HCT116 (cell line): ENCODE results near the gene SUMO4. TPM values are rescaled to one million over a fixed set of nuclear protein-coding genes. Genes with fewer than 3 reads are reported as not detected.

ENCODE experiments used
- ATAC-seq: fragments of 200-7000 bp; cut with Tn5 transposase; 2 replicates; pipeline ENCODE4 v1.9.1; 2020; ENCODE audit warnings: mild to moderate bottlenecking, moderate library complexity
- BruUV-seq: library from RNA; stranded (reverse); fragments of 400-500 nt; replicated peaks from 2 replicates; lab custom pipeline; 2021; lab: Mats Ljungman, UMichigan
- CTCF ChIA-PET: fragments of 300-600 bp; sonication (Branson Sonifier 250); formaldehyde crosslinking; loops from one replicate; lab custom pipeline; 2021; ENCODE audit warnings: antibody characterized with exemption; lab: Charles Lee
- POLR2A ChIA-PET: fragments of 300-600, 350-600 bp; sonication (Branson Sonifier 250); formaldehyde crosslinking; loops from one replicate; lab custom pipeline; 2021; ENCODE audit warnings: antibody characterized with exemption; lab: Charles Lee
- RAD21 ChIA-PET, 2 experiments: fragments of 300-600 bp; sonication (Branson Sonifier 250); formaldehyde crosslinking; loops; one replicate each; lab custom pipeline; 2023; ENCODE audit warnings: low total read pairs in 2 of 2; ENCODE audit not compliant: uncharacterized antibody in 2 of 2, unreplicated experiment in 2 of 2, low non-redundant PET in 1 of 2; lab: Charles Lee
- DNase-seq: peaks from one replicate; pipeline ENCODE4 v3.0.0-alpha.2; 2010; ENCODE audit warnings: low read depth, low spot score
- H2AFZ ChIP-seq: fragments of 200-600 bp; shearing (Covaris generic), sonication (generic); 2 replicates; pipeline ENCODE4 v1.6.1; 2017; ENCODE audit warnings: low read depth, mixed run types, mixed read lengths, antibody characterized with exemption, low read length; ENCODE audit not compliant: poor library complexity, severe bottlenecking
- H3K27ac ChIP-seq: 2 replicates; pipeline ENCODE4 v1.5.1; 2012; ENCODE audit warnings: low read depth, low read length
- H3K27me3 ChIP-seq: fragments of 200-600 bp; sonication (generic); 2 replicates; pipeline ENCODE4 v1.6.1; 2016; ENCODE audit warnings: mixed run types, low read length, mixed read lengths; ENCODE audit not compliant: insufficient read depth
- H3K36me3 ChIP-seq, 2 experiments: fragments of 200-500 bp in 1 of 2; fragments of 200-600 bp in 1 of 2; sonication (Bioruptor generic) in 1 of 2; sonication (generic) in 1 of 2; 2 replicates each; pipeline versions ENCODE4 v1.5.1 to v1.6.1; 2014 to 2016; ENCODE audit warnings: low read length in 2 of 2, inconsistent platforms in 1 of 2, mixed read lengths in 1 of 2, mixed run types in 1 of 2; ENCODE audit not compliant: insufficient read depth in 2 of 2, control insufficient read depth in 1 of 2
- H3K4me1 ChIP-seq, 2 experiments: fragments of 200-600 bp in 1 of 2; sonication (generic) in 1 of 2; 2 replicates each; pipeline versions ENCODE4 v1.5.1 to v1.6.1; 2012 to 2017; ENCODE audit warnings: low read length in 2 of 2, inconsistent platforms in 1 of 2, mild to moderate bottlenecking in 1 of 2, mixed read lengths in 1 of 2, mixed run types in 1 of 2, moderate library complexity in 1 of 2; ENCODE audit not compliant: insufficient read depth in 2 of 2, control insufficient read depth in 1 of 2
- H3K4me2 ChIP-seq: fragments of 200-600 bp; sonication (generic); 2 replicates; pipeline ENCODE4 v1.6.1; 2017; ENCODE audit warnings: mixed run types, low read length, mixed read lengths
- H3K4me3 ChIP-seq, 2 experiments: fragments of 200-600 bp in 1 of 2; sonication (generic) in 1 of 2; replicated peaks in 1 of 2; 2 replicates each; pipeline ENCODE4 v1.5.1; 2011 to 2016; ENCODE audit warnings: low read length in 2 of 2, control low read depth in 1 of 2, low read depth in 1 of 2, mild to moderate bottlenecking in 1 of 2, mixed read lengths in 1 of 2, mixed run types in 1 of 2
- H3K79me2 ChIP-seq: fragments of 200-600 bp; sonication (generic); 2 replicates; pipeline ENCODE4 v1.6.1; 2017; ENCODE audit warnings: mild to moderate bottlenecking, mixed run types, low read length, moderate library complexity, mixed read lengths; ENCODE audit not compliant: insufficient read depth
- H3K9ac ChIP-seq: fragments of 200-600 bp; sonication (generic); 2 replicates; pipeline ENCODE4 v1.6.1; 2016; ENCODE audit warnings: low read length, mixed read lengths
- H3K9me2 ChIP-seq: fragments of 200-600 bp; sonication (generic), shearing (Covaris generic); 2 replicates; pipeline ENCODE4 v1.6.1; 2017; ENCODE audit warnings: mixed run types, mild to moderate bottlenecking, moderate library complexity; ENCODE audit not compliant: insufficient read depth
- H3K9me3 ChIP-seq, 2 experiments: fragments of 200-500 bp in 1 of 2; fragments of 200-600 bp in 1 of 2; sonication (Bioruptor generic) in 1 of 2; sonication (generic) in 1 of 2; 2 replicates each; pipeline ENCODE4 v1.6.1; 2014 to 2017; ENCODE audit warnings: low read length in 2 of 2, mixed read lengths in 2 of 2, inconsistent platforms in 1 of 2, low read depth in 1 of 2, mild to moderate bottlenecking in 1 of 2, mixed run types in 1 of 2, moderate library complexity in 1 of 2; ENCODE audit not compliant: control insufficient read depth in 1 of 2, insufficient read depth in 1 of 2
- H4K20me1 ChIP-seq: fragments of 200-600 bp; sonication (generic), shearing (Covaris generic); 2 replicates; pipeline ENCODE4 v1.6.1; 2017; ENCODE audit warnings: mixed run types, mild to moderate bottlenecking, moderate library complexity; ENCODE audit not compliant: insufficient read depth
- CBX3 ChIP-seq: IDR thresholded peaks from 2 replicates; pipeline ENCODE4 v1.6.1; 2012; ENCODE audit warnings: low read depth
- EGR1 ChIP-seq: IDR thresholded peaks from 2 replicates; pipeline ENCODE4 v1.6.1; 2012; ENCODE audit warnings: low read depth
- JUND ChIP-seq: IDR thresholded peaks from 2 replicates; pipeline ENCODE4 v1.6.1; 2012
- MAX ChIP-seq: IDR thresholded peaks from 2 replicates; pipeline ENCODE4 v1.6.1; 2012
- POLR2A ChIP-seq: IDR thresholded peaks from 2 replicates; pipeline ENCODE4 v1.7.0; 2011; ENCODE audit warnings: borderline replicate concordance; ENCODE audit not compliant: insufficient read depth, insufficient read length; ENCODE audit errors: extremely low read depth
- RAD21 ChIP-seq: IDR thresholded peaks from 2 replicates; pipeline ENCODE4 v1.6.1; 2012; ENCODE audit warnings: low read depth, mild to moderate bottlenecking
- SIN3A ChIP-seq: IDR thresholded peaks from 2 replicates; pipeline ENCODE4 v1.6.1; 2012; ENCODE audit warnings: low read depth
- YY1 ChIP-seq: IDR thresholded peaks from 2 replicates; pipeline ENCODE4 v1.6.1; 2011; ENCODE audit warnings: low read length, low read depth, moderate library complexity, mild to moderate bottlenecking; ENCODE audit not compliant: insufficient replicate concordance; ENCODE audit errors: extremely low read depth
- intact Hi-C: fragments of 100-400 bp; cut with micrococcal nuclease; formaldehyde crosslinking; loops from 2 replicates; pipeline ENCODE4 v1.10.0; 2022
- total RNA-seq: library from RNA; stranded (reverse); gene quantifications from one replicate; pipeline ENCODE4 v1.2.1, GENCODE V29; 2021; ENCODE audit not compliant: unreplicated experiment
- TF ChIP-seq, protein P1 (sequence below): IDR thresholded peaks from 2 replicates; pipeline ENCODE4 v1.6.1; 2012; ENCODE audit warnings: low read depth

The SUMO4 gene
- total RNA-seq, 1 experiment from 2014 or later = 1.6 TPM

- ATAC-seq (no peak), DNase-seq (no peak)
- Histone ChIP-seq H2AFZ (no peak overlapping the region), H3K27ac (no peak overlapping the region), H4K20me1 (peaks cover 5% of the 10 kb centered on the region; the same call in 1 of the 2 replicates), H3K27me3 (no peaks in the 10 kb centered on the region), H3K9me3 (no peaks in the 10 kb centered on the region), H3K9me2 (no peaks in the 10 kb centered on the region), H3K4me2 (peak overlapping the region; percentile 40; the same call in 1 of the 2 replicates), H3K79me2 (peaks cover 93% of the 10 kb centered on the region), H3K9ac (no peak overlapping the region), H3K36me3 (no peaks in the 10 kb centered on the region), H3K4me1 (peaks cover 12 to 22% of the 10 kb centered on the region in 2 experiments), H3K4me3 (no peak overlapping the region)
- POLR2A ChIA-PET = no interaction called here
- TF ChIP-seq RAD21 (no peak), YY1 (no peak), MAX (no peak), SIN3A (no peak), POLR2A (no peak), JUND (no peak), CBX3 (peak; percentile 15; the same call in 1 of the 2 replicates), EGR1 (no peak)
- TF ChIP-seq, protein P1, sequence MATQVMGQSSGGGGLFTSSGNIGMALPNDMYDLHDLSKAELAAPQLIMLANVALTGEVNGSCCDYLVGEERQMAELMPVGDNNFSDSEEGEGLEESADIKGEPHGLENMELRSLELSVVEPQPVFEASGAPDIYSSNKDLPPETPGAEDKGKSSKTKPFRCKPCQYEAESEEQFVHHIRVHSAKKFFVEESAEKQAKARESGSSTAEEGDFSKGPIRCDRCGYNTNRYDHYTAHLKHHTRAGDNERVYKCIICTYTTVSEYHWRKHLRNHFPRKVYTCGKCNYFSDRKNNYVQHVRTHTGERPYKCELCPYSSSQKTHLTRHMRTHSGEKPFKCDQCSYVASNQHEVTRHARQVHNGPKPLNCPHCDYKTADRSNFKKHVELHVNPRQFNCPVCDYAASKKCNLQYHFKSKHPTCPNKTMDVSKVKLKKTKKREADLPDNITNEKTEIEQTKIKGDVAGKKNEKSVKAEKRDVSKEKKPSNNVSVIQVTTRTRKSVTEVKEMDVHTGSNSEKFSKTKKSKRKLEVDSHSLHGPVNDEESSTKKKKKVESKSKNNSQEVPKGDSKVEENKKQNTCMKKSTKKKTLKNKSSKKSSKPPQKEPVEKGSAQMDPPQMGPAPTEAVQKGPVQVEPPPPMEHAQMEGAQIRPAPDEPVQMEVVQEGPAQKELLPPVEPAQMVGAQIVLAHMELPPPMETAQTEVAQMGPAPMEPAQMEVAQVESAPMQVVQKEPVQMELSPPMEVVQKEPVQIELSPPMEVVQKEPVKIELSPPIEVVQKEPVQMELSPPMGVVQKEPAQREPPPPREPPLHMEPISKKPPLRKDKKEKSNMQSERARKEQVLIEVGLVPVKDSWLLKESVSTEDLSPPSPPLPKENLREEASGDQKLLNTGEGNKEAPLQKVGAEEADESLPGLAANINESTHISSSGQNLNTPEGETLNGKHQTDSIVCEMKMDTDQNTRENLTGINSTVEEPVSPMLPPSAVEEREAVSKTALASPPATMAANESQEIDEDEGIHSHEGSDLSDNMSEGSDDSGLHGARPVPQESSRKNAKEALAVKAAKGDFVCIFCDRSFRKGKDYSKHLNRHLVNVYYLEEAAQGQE = no peak
- intact Hi-C loops = no loop called here
- RAD21 ChIA-PET = no interaction called here
- no TSS peak for BruUV-seq
- CTCF ChIA-PET = no interaction called here
Observed at GRCh38 chr6:149362289-149362688, 37.8 kb upstream of the SUMO4 start.
